Dedifferentiated amniotic fluid mesenchymal stem cell (primary cell): ENCODE results near the gene MAML3.

ENCODE experiments used
- DNase-seq: peaks from one replicate; pipeline ENCODE4 v3.0.0-alpha.2; 2016; ENCODE audit errors: extremely low spot score

Gene MAML3

DNA sequence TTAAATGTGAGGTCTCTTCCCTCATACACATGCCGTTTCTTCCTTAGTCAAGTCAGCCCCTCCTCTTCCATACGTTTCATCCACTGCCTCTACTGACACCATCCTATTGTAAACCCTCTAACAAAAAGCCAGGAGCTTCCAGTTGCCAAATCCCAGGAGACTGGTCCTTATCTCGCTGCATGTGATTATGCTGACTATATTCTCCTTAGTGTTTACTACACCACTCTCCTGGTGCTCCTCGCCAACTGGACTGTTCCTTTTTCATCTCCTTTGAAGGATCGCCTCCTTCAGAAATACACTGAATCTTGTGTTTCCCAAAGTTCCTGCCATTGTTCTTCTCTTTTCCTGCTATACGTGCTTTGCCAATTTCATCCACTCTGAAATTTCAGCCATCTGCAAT, 27.7 kb downstream of the MAML3 start:
- no peak for DNase-seq

DNA sequence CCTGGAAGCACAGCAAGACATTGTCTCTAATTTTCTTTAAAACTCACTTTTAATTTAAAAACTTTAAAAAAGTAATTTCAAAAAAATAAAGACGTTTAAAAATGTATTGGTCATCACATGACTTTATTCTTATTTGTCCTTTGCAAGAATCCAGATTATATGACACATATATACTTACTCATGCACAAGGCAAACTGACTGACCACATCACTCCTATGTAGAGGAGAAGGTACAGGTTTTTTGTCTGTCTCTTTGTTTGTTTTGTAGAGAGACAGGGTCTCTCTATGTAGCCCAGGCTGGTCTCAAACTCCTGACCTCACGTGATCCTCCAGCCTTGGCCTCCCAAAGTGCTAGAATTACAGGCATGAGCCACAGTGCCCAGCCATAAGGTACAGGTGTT, 28.6 kb downstream of the MAML3 start:
- no peak for DNase-seq

DNA sequence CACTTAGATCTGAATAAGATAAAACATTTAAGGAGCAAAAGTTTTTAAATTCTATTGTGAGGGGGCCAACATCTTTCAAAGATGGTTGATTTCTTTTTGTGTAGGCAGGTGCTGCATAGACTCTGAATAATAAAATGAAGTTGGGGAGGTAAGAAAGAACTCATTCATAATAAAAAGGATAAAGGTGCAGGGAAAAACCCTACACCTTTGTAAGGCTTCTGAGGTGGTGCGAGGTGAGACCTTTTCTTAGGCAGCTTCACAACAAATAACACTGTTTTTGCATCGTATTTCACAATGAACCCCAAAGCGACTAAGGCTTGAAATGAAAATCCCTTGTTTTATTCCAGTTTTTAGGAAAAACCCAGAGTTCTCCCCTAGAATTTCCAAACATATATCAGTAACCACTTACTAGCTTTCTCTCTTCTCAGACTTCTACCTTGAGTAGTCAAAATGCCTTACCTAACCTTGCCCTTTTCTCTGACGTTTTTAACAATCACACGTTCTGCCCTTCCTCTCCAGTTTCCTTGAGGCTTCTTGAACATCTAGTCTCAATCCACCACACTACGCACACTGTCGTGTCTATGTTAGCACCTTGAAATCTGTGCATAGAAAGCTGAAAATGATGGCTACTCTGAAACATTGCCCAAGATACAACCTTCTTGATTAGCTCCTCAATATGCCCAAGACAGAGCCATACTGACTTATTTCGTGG, 30.2 kb downstream of the MAML3 start:
- no peak for DNase-seq

DNA sequence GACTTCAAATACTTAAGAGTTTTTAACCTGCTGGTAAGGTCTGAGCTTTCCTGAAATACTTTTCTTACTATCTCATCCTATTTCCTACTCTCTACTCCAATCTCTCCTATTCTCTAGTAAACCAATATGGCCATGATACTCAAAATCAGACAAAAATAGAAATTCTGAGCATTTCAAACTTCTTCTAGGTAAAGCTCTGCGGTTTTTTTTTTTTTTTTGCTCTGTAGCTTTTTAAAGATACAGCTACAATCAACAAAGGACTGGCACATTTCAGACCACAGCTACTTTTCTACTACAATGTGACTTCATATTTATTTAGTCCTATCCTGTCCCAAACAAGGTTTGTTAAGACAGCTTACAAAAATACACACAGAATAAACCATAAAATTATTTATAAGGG, 31.1 kb downstream of the MAML3 start:
- no peak for DNase-seq

DNA sequence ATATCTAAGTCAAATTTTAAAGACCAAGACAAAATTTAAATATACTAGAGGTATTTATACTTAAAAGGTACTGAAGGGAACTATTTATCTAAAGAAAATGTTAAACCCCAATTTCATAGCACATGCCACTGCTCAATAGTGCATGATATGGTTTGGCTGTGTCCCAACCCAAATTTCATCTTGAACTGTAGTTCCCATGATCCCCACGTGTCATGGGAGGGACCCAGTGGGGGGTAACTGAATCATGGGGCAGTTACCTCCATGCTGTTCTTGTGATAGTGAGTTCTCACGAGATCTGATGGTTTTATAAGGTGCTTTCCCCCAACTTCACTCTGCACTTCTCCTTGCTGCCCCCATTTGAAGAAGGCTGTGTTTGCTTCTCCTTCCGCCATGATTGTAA, 32.3 kb downstream of the MAML3 start:
- DNase-seq = no peak

DNA sequence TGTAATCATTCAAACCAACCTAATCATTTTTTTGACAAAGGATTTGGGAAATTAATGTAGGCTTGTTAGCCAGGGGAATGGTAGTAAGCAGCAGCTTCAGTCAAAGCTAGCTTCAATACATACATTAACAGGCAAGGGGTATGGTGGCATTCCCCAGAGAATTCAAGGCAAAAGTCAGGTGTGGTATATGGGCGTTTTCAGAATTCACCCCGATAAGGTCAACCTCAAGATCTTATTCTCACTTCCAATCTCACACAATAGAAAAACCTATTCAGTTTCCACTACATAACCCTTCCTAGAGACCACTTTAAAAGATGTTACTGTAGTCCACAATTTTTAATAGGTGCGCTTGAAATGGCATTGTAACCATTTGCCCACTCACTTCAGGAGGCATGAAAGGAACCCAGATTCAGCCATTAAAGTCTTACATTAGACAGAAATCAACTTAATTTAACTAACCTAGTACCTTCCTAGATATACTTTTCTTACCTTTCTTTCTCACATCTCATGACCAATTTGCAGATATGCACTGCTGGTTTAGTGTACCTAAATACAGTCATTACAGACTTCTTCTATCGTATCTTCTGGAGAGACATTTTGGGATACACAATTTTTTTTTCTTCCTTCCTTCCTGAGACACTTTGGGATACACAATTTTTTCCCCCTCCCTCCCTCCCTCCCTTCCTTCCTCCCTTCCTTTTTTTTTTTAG, 34.9 kb downstream of the MAML3 start:
- no peak for DNase-seq

DNA sequence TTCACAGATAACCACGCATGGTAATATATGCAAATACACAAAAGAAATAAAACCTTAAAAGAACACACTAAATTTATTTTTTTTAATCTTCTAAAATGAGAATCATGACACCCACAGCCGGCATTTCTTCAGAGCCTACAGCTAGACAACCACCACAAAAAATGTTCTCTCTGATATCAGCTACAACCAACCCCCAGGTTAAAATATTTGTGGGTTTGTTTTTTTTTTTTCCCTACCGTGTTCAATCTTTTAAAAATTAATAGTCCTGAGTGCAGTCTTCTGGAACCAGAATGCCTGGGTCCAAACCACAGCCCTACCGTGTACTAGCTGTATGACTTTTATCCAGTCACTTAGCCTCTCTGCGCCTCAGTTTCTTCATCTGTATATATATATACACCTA, 36.0 kb downstream of the MAML3 start:
- DNase-seq = no peak

DNA sequence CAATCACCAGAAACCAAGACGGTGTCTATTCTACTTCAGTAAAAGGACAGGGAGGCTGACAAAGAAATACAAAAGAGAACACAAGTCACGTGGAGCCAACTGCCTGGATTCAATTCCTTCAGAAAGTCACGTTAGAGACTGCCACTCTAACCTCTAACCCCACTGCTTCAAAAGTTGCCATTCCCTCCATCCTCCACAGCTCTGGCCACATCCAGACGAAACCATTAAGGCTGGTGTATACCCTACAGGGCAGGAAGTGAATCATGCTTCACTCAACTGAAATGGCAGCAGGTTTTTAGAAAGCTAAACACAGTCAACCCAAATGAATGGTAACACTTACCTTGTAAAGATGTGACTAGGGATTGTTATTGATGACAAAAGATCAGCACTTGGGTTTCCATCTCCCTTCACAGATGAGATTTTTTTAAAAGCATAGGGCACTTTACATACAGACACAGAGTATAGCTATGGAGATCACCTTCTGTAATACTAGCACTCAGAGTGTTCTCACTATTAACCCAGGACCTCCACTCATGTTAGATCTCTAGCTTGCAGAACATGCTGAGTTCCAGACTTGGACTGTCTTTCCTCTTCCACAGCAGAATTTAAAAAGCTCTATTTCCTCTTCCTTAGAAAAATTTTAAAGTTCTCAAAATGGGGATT, 37.4 kb downstream of the MAML3 start:
- DNase-seq = no peak

DNA sequence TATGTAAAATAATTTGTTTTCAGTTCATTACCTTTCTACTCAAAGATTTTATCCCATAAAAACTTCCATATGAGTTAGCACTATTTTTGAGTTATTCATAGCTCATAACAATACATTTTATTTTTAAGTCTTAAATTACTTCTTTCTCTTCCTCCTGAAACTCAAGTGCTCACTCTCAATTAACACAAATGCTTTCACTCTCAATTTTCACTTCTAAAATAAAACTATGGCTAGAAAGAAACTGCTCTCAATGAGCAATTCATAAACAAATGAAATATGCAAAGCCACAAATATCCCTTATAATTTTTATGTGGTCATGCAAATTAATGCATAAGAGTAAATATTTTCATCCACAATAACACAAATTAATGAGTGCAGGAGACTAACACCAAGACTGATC, 38.8 kb downstream of the MAML3 start:
- DNase-seq = no peak

DNA sequence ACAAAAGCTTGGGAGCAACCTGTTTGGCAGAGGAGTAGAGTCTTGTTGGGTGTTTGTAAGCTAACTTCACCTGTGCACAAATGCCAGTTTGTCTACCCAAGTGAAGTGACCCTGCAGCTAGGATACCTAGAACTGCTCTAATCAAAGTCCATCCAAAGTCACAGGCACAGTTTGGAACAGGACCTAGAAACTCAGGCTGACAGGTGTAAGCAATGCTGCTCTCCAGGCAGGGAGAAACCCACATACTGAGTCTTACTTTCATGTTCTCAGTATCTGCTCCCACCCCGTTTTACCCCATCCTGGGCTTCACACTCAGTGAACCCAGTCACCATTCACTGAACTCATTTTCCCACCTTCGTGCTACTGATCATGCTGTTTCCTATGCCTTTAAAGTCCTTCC, 40.3 kb downstream of the MAML3 start:
- no peak for DNase-seq

DNA sequence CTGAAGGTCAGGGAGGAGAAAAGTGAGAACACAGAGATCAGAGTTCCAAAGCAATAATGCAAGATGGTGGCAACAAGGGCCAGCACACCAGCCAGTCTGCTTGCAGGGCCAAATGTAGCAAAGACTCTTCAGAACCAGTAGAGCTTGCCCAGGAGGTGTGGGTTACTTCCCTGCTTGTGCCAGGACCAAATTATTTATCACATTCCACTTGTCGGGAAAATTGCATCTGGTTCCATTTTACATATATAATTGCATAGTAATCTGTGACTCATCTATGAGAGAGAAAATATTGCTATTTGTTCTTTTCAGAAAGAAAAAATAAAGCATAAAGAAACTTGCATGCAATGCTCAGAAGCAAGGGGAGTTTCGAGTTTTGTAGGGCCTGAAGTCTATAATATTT, 41.4 kb downstream of the MAML3 start:
- DNase-seq = peak; percentile 30

DNA sequence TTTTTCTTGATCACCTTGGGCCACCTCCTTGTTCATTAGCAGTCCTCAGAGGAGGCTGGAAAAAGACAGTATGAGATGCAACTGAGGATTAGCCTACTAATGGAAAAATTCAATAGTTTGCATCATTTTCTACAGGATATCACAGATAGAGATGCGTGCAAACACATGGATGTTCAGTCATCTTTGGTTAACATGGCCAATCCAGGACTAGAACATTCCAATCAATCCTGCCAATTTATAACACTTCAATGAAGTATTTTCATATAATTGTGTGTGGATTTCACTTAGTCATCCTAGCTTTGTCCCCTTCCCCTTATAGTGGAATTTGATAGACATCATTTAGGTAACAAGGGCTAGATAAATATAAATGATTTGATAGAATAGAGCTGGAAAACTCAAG, 42.7 kb downstream of the MAML3 start:
- no peak for DNase-seq

DNA sequence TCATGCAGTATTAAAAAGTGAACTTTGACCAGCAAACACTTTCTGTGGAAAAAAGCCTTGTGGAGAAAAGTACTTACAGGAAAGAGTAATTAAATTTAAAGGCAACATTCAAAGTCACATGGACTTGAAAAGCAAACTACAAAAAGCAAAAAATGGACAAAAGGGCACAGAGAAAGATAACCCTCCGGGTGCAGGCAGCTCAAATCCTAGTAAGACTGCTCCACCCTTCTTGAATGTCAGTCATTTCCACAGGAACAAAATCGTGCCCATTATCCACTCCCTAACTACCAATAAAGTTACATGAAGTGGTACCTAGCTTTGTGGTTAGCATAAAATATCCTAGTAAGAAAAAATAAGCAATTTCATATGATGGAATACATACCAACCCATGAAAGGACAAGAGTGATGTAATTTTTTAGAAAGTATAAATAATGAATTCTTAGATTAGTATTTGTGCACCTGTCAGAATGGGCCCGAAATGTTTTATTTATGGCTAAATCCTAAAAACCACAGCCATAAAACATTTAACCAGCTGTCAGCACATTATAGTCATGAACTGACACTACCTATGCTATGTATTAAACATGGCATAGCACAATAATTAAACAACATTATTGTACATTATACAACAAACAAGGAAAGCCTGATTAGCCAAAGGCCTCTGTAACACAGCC, 43.3 kb downstream of the MAML3 start:
- no peak for DNase-seq

DNA sequence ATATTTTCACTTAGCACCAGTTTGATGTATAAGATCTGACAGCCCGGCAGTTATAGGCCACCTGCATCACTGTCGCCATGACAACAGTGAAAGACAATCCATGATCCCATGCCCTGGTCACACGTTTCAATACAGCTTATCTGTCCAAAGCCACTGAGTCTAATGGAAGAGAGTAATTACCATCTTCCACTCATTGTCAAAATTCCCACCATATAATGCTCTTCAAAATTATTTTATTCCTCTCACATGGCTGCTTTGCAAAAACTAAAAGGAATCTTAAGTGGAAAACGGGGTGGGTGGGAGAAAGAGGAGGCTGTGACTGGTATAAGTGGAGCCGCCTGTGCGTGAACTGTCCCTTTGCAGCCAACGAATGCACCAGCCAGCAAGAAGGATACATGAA, 44.2 kb downstream of the MAML3 start:
- DNase-seq = no peak

DNA sequence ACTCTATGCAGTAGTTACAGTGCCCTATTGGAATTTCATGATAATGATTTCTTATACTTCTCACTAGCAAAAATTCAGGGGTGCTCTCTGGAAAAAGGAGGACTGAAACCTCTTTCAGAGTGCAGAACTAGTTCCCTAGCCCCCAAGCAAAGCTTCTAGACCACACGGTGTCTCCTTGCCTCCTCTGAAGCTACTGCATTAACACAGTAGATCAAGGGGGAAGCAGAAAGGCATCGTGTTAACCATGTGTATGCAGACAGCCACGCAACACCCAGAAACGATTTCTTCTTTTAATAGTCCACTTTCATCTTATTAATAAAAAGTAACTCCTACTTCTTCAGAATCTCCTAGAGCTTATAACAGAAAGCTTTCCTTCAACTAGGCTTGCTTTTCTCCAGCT, 44.7 kb downstream of the MAML3 start:
- no peak for DNase-seq

DNA sequence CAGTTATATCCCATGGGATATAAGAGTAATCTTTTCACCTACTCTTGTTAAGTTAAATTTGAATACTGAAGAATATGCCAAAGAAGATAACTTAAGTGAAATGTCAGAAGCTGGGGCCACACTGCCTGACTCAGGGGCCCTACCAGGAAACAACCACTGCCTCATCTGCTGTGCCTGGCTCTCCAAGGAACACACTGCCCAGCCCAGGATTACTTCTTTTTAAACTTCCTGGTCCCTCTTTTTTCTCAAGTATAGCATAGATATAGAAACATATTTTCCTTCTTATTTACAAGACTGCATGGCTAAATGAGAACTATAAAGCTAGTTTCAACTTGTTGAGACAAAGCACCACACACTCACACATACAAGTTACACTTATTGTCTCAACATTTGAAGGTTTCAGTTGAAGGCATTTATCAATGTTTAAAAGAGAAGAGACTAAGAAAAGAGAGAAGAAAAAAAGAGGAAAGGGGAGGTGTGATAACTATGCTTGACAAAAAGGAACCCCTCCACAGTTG, 45.2 kb downstream of the MAML3 start:
- DNase-seq = no peak

DNA sequence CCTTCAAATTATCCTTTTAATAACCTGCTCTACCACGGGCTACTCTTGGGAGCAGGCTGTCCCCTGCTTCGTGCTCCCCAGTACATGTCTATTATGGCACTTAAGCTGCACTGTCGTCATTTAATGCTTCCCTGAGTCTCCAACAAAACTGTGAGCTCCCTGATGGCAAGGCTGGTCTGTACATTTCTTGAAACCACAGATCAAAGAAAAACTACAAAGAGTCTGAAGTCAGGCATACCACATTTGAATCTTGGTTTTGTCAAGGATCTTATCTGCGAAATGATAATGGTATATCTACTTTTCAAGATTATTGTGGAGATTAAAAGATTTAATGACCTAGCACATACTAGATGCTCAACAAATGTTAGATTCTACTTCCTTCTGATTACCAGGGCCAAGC, 45.7 kb downstream of the MAML3 start:
- no peak for DNase-seq

DNA sequence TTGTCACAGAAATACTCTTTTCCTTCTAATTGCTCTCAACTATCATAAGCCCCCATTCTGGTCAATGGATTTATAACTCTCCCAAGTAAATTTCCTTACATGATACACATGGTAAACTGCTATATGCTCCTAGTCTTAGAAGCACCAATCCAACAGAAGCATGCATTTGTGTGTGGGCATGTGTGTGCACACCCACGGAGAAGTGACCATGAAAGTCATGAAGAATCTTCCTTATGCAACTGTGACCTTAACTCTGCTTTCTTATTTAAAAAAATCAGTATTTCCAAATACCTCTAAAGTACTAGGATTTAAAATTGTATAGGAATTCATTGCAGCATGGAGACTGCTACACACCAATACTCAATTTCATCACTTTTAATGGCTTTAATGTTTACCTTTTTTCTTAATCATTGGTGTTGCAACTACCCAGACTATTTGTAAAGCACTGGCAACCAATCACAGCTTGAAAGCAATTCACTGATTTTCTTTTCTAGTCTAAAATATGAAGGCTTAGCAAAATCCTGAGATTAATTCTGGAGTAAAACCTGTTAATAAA, 47.6 kb downstream of the MAML3 start:
- no peak for DNase-seq

DNA sequence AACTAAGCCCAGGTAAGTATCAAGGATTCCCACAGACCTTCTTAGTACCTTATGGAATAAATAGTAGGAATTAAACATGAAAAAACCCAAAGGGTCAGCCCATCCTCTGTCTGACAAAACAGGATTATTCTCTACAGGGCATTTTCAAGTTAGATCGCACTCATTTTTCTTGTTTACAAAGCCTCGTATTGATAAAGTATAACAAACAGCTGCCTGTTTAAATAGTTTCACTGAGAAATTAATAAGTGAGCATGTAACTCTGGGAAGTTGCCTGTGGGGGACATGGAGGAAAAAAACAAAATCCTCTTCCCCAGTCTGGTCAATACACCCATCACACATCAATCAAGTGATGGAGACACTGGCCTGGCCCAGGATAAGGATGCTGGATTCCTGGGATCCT, 48.5 kb downstream of the MAML3 start:
- DNase-seq = no peak

DNA sequence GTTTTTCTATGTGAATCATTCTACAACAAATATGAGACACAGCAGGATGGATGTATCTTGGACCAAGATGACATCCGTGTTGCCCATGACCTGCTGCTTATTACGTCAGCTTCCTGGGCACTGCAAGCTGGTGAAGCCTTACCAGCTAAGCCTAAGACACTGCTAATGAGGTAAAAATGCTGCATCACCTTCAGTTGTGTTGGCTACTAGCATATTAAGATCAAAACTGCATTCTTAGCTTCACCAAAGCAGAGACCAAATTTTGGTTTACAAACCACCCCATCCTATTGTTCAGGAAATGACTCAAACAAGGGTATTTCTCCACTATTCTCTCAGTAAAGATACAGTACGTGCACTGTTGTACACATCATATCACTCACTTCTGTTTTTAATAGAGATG, 50.3 kb downstream of the MAML3 start:
- no peak for DNase-seq

DNA sequence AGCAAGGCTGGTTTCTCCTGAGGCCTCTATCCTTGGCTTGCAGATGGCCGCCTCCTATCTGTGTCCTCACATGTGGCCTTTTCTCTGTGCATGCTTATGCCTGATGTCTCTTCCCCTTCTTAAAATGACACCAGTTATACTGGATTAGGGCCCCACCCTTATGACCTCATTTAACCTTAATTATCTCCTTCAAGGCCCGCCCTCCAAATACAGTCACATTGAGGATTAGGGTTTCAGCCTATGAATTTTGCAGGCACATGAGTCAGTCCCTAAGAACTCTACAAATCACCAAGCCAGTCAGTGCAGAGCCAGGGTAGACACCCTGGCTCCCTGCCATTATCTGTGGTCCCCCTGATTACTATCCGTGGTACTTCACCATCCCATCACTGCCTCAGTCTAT, 51.6 kb downstream of the MAML3 start:
- no peak for DNase-seq

DNA sequence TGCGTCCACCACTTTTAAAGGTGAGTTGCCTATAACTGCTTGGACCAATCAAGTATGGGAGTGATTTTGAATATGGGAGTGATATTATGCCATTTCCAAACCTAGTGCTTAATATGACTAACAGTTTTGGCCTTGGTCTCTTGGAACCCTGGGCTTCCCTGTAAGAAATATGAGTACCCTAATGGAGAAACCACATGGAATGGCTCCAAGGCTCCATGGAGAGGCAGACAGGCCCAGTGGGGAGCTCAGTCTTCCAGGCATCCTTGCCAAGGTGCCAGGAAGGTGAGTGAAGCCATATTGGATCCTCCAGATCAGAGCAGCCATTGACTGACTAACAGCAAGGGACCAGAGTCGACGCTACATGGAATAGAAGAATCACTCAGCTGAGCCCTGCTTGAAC, 53.2 kb downstream of the MAML3 start:
- DNase-seq = no peak
